CD4-positive, alpha-beta T cell treated with Interleukin-1 beta for 1 hour (primary cell): ENCODE data around the gene SIAH1.
"Not testable (repeated sequence)": the region's sequence is repeated elsewhere in the genome, so short reads cannot be mapped to it uniquely, and the experiment has no call there.

Experiments used
- DNase-seq, 2 donors: peaks; one replicate each; pipeline ENCODE4 v3.0.0-alpha.2; 2020 to 2022

Gene SIAH1

GRCh38 chr16:48385253-48386150 is at the start of gene SIAH1:
SIAH1 (minus strand) TSS chr16:48385413; CDS start chr16:48362428, 22,985 bp downstream.
- DNase-seq = peak; percentile 88 to 90

- DNase-seq = peak in 1 of 2 donors; percentile 13
Measured at GRCh38 chr16:48434653-48435317, 49.6 kb upstream of the SIAH1 start.

GRCh38 chr16:48433850-48434530 is 48.8 kb upstream of the SIAH1 start:
- no peak for DNase-seq

- DNase-seq = no peak
Measured at GRCh38 chr16:48433116-48433849, 48.1 kb upstream of the SIAH1 start.

GRCh38 chr16:48432136-48432535 is 46.9 kb upstream of the SIAH1 start:
- peak in 1 of 2 donors; percentile 17 for DNase-seq

DNA sequence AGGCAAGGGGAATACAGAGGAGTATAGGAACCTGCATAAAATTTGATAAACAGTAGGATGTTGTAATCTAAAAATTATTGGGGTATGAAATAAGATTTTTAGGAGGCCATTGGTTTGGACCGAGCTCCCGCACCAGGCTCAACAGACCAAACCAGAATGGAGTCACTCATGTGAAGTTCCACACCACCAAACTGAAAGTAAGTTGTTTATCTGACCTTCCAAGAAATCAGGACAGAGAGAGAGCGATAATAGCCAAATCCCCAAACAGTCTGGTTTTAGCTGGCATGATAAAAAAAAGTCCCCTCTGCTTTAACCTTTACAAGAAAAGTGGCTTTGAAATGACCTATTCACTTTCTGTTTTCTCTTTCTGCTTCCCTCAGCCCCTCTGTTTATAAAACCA is 45.7 kb upstream of the SIAH1 start:
- DNase-seq = no peak

- DNase-seq = no peak
Measured at GRCh38 chr16:48426244-48427141, 41.3 kb upstream of the SIAH1 start.

DNA sequence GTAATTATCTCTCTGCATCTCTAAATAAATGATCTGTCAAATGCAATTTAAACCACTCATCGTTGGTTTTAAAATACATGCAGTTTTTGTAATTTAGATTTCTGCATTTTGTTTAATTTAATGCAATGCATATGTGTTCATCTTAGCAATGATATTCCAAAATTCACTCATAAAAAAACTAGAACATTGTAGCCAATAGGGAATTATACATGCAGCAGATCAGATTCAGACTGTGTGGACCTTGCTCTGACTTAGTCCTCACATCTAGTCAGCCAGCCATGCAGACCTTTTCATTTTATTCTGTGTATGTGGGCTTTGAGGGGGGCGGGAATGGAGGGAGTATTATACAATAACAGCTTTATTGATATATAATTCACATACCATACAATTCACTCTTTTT is 37.3 kb upstream of the SIAH1 start:
- DNase-seq = no peak

GRCh38 chr16:48421741-48422140 is 36.5 kb upstream of the SIAH1 start:
- DNase-seq = no peak

GRCh38 chr16:48420437-48420836 is 35.2 kb upstream of the SIAH1 start:
- no peak for DNase-seq

- not testable (repeated sequence) for DNase-seq
Measured at GRCh38 chr16:48416617-48417016, 31.4 kb upstream of the SIAH1 start.

DNA sequence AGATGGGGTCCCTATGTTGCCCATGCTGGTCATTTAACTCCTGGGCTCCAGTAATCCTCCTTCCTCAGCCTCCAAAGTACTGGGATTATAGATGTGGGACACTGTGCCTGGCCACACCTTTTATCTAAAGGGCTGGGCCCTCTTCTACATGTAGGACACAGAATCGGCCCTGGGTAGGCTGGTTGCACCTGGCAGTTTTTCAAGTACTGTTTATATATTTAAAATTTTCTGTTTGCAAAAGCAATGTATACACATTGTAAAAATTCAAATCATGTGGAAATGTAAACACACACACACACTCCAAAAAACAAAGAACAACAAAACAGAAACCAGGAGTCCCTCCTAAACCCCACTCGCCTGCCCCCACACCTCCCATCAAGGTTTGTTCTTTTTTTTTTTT is 28.1 kb upstream of the SIAH1 start:
- no peak for DNase-seq

DNA sequence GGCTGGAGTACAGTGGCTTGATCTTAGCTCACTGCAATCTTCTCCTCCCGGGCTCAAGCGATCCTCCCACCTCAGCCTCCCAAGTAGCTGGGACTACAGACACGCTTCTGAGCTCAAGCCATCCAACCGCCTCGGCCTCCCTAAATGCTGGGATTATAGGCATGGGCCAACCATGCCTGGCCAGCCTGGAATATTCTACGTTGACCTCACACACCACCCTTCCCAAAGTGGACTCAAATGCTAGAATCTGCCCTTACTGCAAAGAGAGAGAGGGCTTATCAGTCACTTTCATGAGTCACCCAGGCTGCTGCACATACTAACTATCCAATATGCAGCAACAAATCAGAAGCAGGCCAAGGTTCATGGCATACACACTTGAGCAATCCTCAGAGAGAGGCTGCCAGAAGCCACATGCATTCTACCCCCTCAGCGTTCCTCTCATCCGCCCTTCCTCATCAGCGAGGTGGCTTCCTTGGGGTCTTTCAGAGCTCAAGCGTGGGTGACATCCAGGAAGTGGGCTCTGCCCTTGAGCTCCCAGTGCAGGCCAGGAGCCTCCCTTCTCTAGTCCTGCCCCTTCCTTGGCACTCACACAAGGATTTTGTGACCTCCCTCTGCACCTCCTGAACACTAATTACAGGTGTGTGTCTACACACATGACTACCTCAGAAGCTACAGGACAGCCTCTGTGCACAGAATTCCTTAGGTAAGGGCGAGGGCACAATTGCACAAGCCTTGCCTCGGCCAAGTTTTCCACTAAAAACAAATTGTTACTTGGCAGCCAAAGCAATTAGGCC is 24.8 kb upstream of the SIAH1 start:
- DNase-seq = no peak

GRCh38 chr16:48408688-48409087 is 23.5 kb upstream of the SIAH1 start:
- DNase-seq = no peak

DNA sequence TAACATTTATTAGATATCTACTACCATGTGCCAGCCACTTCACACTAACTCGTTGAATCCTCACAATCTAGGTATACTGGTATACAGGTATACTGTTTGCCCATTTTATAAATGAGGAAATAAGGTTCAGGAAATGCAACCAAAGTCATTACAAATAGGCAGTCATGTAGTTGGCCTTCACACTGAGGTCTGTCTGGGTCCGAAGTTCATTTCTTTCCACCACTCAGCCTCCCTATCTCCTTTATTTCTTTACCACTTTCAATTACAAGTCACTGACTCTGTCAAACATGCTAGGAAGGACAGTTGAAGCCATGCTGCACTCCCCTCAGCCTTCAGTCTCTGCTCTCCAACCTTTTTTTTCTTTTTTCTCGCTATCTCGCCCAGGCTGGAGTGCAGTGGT is 20.7 kb upstream of the SIAH1 start:
- no peak for DNase-seq

- no peak for DNase-seq
Measured at GRCh38 chr16:48405153-48405552, 19.9 kb upstream of the SIAH1 start.

DNA sequence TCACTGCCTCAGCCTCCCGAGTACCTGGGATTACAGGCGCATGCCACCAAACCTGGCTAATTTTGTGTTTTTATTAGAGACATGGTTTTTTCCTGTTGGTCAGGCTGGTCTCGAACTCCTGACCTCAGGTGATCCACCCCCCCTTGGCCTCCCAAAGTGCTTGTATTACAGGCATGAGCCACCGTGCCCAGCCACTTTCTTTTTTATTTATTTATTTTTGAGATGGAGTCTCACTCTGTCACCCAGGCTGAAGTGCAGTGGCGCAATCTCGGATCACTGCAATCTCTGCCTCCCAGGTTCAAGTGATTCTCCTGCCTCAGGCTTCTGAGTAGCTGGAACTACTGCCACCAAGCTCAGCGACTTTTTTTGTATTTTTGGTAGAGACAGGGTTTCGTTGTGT is 17.3 kb upstream of the SIAH1 start:
- not testable (repeated sequence) for DNase-seq

DNA sequence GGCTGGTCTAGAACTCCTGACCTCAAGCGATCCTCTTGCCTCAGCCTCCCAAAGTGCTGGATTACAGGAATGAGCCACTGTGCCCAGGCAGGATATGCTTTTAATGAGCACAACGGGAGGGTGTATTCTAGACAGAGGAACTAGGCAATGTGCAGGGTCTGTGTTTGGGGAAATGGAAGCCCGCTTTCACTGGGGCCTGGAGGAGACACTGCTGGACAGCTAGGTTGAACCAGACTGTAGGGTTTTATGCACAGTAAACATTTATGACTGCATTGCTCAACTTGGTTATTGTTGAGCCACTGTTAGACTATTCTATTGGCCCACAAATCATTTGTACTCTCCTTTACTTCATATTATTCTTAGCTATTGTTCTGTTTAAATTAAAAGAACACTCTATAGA is 10.2 kb upstream of the SIAH1 start:
- no peak for DNase-seq

DNA sequence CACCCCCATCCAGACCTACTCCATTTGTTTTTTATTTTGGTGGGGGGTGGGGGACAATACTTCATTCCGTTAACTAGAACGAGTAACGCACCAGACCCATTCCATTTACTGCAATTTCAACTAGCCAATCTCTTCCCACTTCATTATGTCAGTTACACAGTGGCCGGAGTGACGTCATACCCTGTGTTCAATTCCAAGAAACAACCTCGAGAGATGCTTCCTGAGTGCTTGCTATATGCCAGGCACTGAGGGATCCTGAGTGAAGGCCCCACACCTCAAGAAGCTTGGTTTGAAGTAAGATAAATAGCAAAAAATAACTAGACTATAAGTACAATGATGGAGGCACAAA is 9.1 kb upstream of the SIAH1 start:
- no peak for DNase-seq

DNA sequence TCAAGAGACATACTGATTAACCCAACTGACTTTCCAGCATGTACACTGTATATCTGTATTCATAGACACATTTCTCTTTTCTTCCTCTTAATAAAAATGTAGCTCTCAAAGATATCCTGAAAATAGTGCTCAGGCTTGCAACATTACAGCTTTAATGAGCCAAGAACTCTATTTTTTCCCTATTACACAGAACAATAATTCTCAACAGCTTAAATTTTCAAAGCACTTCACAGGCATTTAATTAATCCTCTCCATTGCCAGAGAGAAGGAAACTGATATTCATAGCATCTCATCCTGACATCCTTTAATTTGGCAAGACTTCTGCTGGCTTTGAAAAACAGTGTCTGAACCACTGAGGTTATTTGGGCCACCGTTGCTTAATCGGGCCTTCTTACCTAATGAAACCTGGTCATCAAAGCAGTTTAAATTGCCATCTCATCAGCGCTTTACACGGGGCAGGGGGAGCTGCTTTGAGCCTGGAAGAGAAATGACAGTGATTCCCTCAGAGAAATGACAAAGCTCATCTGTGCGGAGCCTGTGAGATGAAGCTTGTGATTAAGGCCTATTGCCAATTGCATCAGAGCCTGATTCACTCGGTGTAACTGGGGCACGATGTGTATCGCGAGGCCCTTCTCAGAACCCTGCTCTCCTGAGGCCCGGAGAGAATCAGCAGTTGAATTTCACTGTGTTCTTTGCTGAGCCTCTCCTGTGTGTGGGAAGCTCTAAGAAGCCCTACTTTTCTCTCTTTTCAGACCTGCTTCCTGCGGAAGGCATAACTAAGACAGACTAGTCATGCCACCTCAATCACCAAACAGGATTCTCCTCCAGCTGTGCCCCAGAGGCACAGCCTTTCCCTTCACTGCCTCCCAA is 8.5 kb upstream of the SIAH1 start:
- no peak for DNase-seq
